GM13976 (cell line): Measurements from ENCODE around the gene TMEM132E.
A peak's percentile ranks its signal among the peaks of the same experiment; 100 is the strongest.

ENCODE experiments used
- DNase-seq: peaks from one replicate; pipeline ENCODE4 v3.0.0; 2012; ENCODE audit warnings: low spot score
- CTCF ChIP-seq: IDR thresholded peaks from 2 replicates; pipeline ENCODE4 v1.5.1; 2012; ENCODE audit warnings: borderline replicate concordance, mild to moderate bottlenecking; ENCODE audit not compliant: insufficient read depth; ENCODE audit errors: extremely low read depth, missing control alignments, control extremely low read depth
- in situ Hi-C: fragments of 300-500 bp; cut with MboI; formaldehyde crosslinking; loops from one replicate; pipeline ENCODE4 v1.12.0; 2022; ENCODE audit warnings: low sequenced_read_pairs, mixed read lengths, inconsistent platforms; ENCODE audit not compliant: unreplicated experiment

TMEM132E gene

GRCh38 chr17:34539881-34540280, 39.5 kb upstream of the TMEM132E start:
- in situ Hi-C loops, result loop anchor here (10.0 to 25.0 kb wide), 2 partner anchors 125 to 572 kb away; partner anchors contain the start of genes FNDC8 and RAD51D
- DNase-seq, result no peak
- TF ChIP-seq CTCF, result no peak

- in situ Hi-C loops, result loop anchor here (25.0 kb wide), 1 partner anchor 569 kb away; the partner anchor contains the start of genes FNDC8 and RAD51D
- peak; percentile 43 for DNase-seq
- TF ChIP-seq CTCF, result peak; percentile 66
Measured at GRCh38 chr17:34542700-34543336, 36.6 kb upstream of the TMEM132E start.

- in situ Hi-C loops, result loop anchor here (25.0 kb wide), 1 partner anchor 565 kb away; the partner anchor contains the start of genes FNDC8 and RAD51D
- DNase-seq, result no peak
- no peak for TF ChIP-seq CTCF
Measured at GRCh38 chr17:34547453-34548063, 31.8 kb upstream of the TMEM132E start.

- in situ Hi-C loops, result loop anchor here (25.0 kb wide), 1 partner anchor 562 kb away; the partner anchor contains the start of genes FNDC8 and RAD51D
- no peak for DNase-seq
- no peak for TF ChIP-seq CTCF
Measured at GRCh38 chr17:34549966-34550365, 29.4 kb upstream of the TMEM132E start.

- TF ChIP-seq CTCF, result no peak
- no peak for DNase-seq
- in situ Hi-C loops, result no loop called here
Measured at GRCh38 chr17:34553907-34554306, 25.5 kb upstream of the TMEM132E start.

- in situ Hi-C loops, result no loop called here
- DNase-seq, result no peak
- TF ChIP-seq CTCF, result no peak
Measured at GRCh38 chr17:34556384-34556783, 23.0 kb upstream of the TMEM132E start.

- no peak for DNase-seq
- in situ Hi-C loops, result no loop called here
- no peak for TF ChIP-seq CTCF
Measured at GRCh38 chr17:34556931-34557330, 22.5 kb upstream of the TMEM132E start.
